PFSK-1 (cell line): Measurements from ENCODE around the gene CPSF7.
A peak's percentile ranks its signal among the peaks of the same experiment; 100 is the strongest.

Experiments used
- POLR2AphosphoS5 ChIP-seq: IDR thresholded peaks from 2 replicates; pipeline ENCODE4 v1.6.1; 2012; ENCODE audit warnings: low read depth, mild to moderate bottlenecking, control low read depth, low read length, moderate library complexity
- REST ChIP-seq, 2 experiments: IDR thresholded peaks; 2 replicates each; pipeline versions ENCODE4 v1.6.1 to v1.8.0; 2011 to 2012; ENCODE audit warnings: low read depth in 2 of 2, low read length in 2 of 2, control low read depth in 1 of 2, inconsistent platforms in 1 of 2, mild to moderate bottlenecking in 1 of 2, moderate library complexity in 1 of 2; ENCODE audit not compliant: insufficient read depth in 1 of 2
- SIN3A ChIP-seq: IDR thresholded peaks from 2 replicates; pipeline ENCODE4 v1.6.1; 2012; ENCODE audit warnings: mild to moderate bottlenecking, low read length, moderate library complexity, borderline replicate concordance; ENCODE audit not compliant: insufficient read depth
- TAF1 ChIP-seq: IDR thresholded peaks from 2 replicates; pipeline ENCODE4 v1.6.1; 2012; ENCODE audit warnings: low read length, control low read depth, borderline replicate concordance; ENCODE audit not compliant: insufficient read depth

DNA sequence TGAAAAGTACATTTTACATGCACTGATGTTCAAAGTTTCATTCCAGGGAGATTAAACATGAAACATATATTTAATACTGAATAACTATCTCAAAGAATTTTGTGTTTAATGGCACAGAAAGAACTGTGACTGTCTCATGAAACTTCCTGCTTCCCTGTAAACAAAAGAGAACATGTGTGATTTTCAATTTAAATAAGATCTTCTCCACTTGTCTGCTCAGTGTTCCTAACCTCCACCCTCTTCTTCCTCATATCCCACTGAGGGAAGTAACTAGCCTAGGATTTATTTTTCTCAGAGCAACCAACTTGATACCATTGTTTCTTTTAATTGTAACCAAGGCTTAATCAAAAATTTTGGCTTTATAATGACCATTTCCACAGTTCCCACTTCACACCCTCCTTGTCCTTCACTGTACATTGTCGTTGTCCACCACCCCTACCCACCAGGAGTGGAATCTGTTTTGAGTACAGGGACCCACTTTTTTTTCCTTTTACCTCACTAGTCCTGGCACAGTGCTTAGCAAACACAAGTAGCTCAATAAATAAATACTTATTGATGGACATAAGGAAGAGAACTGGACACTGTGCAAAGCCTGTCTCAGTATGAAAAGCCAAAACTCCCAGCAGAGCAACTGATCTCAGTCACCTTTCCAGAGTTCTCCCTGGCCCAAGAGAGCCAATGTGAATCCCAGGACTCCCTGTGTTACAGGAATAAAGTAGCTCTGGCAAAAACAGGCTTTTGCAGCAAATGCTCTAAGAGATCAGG lies 4.2 kb downstream of the CPSF7 start:
- peak; percentile 21; the same call in 1 of the 2 replicates for TF ChIP-seq POLR2AphosphoS5
- TF ChIP-seq REST (IDR thresholded peaks at IDR 0.05; ENCODE audit: insufficient read depth in 1 of 2, low read depth in 2 of 2, low read length in 2 of 2): no peak
- no peak for TF ChIP-seq SIN3A
- TF ChIP-seq TAF1: no peak
